ENCODE results near the gene TOGARAM1.

The TOGARAM1 gene

DNA sequence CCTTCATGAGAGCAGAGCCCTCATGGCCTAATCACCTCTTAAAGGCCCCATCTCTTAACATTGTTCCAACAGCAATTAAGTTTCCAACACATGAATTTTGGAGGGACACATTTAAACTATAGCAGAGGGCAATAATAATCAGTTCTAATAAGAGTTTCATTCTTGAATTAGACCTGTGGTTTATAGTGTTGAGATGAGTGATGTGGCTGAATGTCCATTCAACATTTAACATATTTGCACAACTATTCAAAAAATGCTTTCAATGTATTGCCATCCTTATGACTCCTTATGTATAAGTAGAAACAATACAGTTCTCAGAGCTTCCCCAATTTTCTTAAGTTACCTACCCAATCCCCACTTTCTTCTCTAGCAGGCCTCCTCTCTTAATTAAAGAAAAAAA, 21.8 kb upstream of the TOGARAM1 start:
- no peak for DNase-seq
- H3K4me1 ChIP-seq (ENCODE audit: control insufficient read depth, low read depth, low read length): peaks cover 5% of the 10 kb centered on the region
- H3K4me2 ChIP-seq (ENCODE audit: low read length): no peak overlapping the region
- no peak overlapping the region for H3K18ac ChIP-seq (ENCODE audit: low read length)
- no peak overlapping the region for H3K23ac ChIP-seq (ENCODE audit: low read length)
- no peak overlapping the region for H2AK5ac ChIP-seq (ENCODE audit: low read length)
- H2BK5ac ChIP-seq (ENCODE audit: low read length): no peak overlapping the region
- H3K9ac ChIP-seq (ENCODE audit: low read length): no peak overlapping the region
- no peak overlapping the region for H3K4me3 ChIP-seq (ENCODE audit: low read length)
- no peak overlapping the region for H4K5ac ChIP-seq (ENCODE audit: low read length)
- H3K27me3 ChIP-seq (ENCODE audit: insufficient read depth, low read length, poor library complexity): no peaks in the 10 kb centered on the region
- H3K79me1 ChIP-seq (ENCODE audit: low read length): peaks cover 2% of the 10 kb centered on the region
- no peak overlapping the region for H2BK120ac ChIP-seq (ENCODE audit: low read depth, low read length)
- no peak overlapping the region for H4K8ac ChIP-seq (ENCODE audit: low read depth, low read length)
- no peak overlapping the region for H3K4ac ChIP-seq (ENCODE audit: low read depth, low read length)
- H3K56ac ChIP-seq (ENCODE audit: low read length): no peak overlapping the region
- H3K27ac ChIP-seq (ENCODE audit: low read depth, low read length): no peak overlapping the region
- H3K36me3 ChIP-seq (ENCODE audit: control insufficient read depth, insufficient read depth, low read length): peaks cover 1% of the 10 kb centered on the region
- no peak overlapping the region for H2BK15ac ChIP-seq (replicated peaks; ENCODE audit: low read depth)
- no peaks in the 10 kb centered on the region for H3K79me2 ChIP-seq (ENCODE audit: control insufficient read depth, insufficient read depth, low read length)

DNA sequence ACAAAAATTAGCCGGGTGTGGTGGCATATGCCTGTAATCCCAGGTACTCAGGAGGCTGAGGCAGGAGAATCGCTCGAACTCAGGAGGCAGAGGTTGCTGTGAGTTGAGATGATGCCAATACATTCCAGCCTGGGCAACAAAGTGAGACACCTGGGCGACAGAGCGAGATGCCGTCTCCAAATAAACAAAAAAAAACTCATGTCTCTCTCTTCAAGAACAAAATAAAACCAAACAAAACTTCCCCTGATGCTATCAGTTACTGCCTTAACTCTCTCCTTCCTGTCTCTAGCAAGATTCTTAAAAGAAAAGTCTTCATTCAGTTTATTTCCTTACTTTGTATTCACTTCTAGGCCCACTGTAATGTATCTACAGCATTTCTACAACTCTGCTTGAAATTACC, 21.0 kb upstream of the TOGARAM1 start:
- H2AK5ac ChIP-seq (ENCODE audit: low read length): no peak overlapping the region
- no peaks in the 10 kb centered on the region for H3K27me3 ChIP-seq (ENCODE audit: insufficient read depth, low read length, poor library complexity)
- no peak overlapping the region for H3K56ac ChIP-seq (ENCODE audit: low read length)
- H3K79me2 ChIP-seq (ENCODE audit: control insufficient read depth, insufficient read depth, low read length): no peaks in the 10 kb centered on the region
- H4K5ac ChIP-seq (ENCODE audit: low read length): no peak overlapping the region
- no peak overlapping the region for H3K18ac ChIP-seq (ENCODE audit: low read length)
- no peak overlapping the region for H3K27ac ChIP-seq (ENCODE audit: low read depth, low read length)
- no peak overlapping the region for H3K4me2 ChIP-seq (ENCODE audit: low read length)
- peaks cover 5% of the 10 kb centered on the region for H3K4me1 ChIP-seq (ENCODE audit: control insufficient read depth, low read depth, low read length)
- H3K4me3 ChIP-seq (ENCODE audit: low read length): no peak overlapping the region
- no peak overlapping the region for H4K8ac ChIP-seq (ENCODE audit: low read depth, low read length)
- no CpG with 5 or more reads among the region's 6 CpGs for WGBS (ENCODE audit: extremely low coverage, insufficient coverage, low lambda C conversion rate)
- H3K4ac ChIP-seq (ENCODE audit: low read depth, low read length): no peak overlapping the region
- DNase-seq: no peak
- H3K36me3 ChIP-seq (ENCODE audit: control insufficient read depth, insufficient read depth, low read length): peaks cover 1% of the 10 kb centered on the region
- H3K79me1 ChIP-seq (ENCODE audit: low read length): peaks cover 2% of the 10 kb centered on the region
- H2BK120ac ChIP-seq (ENCODE audit: low read depth, low read length): no peak overlapping the region
- H3K9ac ChIP-seq (ENCODE audit: low read length): no peak overlapping the region
- no peak overlapping the region for H2BK15ac ChIP-seq (replicated peaks; ENCODE audit: low read depth)
- H2BK5ac ChIP-seq (ENCODE audit: low read length): no peak overlapping the region
- H3K23ac ChIP-seq (ENCODE audit: low read length): no peak overlapping the region

DNA sequence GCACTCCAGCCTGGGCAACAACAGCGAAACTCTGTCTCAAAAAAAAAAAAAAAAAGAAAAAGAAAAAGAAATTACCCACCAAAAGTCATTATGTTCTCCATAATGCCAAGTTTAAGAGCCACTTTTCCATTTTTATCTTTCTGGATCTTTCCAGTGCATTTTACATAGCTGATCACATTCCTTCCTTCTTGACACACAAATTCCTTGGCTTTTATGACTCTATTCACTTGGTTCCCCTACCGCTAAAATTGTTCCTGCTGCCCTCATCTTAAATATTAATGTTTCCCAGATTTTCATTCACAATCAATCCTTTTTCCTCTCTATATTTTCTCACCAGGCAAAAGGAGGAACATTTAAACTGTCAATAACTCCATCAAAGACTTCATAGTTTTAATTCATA, 20.4 kb upstream of the TOGARAM1 start:
- no peak overlapping the region for H3K9ac ChIP-seq (ENCODE audit: low read length)
- no peak for DNase-seq
- no peak overlapping the region for H4K5ac ChIP-seq (ENCODE audit: low read length)
- H3K27ac ChIP-seq (ENCODE audit: low read depth, low read length): no peak overlapping the region
- peaks cover 2% of the 10 kb centered on the region for H3K79me1 ChIP-seq (ENCODE audit: low read length)
- peaks cover 1% of the 10 kb centered on the region for H3K36me3 ChIP-seq (ENCODE audit: control insufficient read depth, insufficient read depth, low read length)
- peaks cover 3% of the 10 kb centered on the region for H3K4me1 ChIP-seq (ENCODE audit: control insufficient read depth, low read depth, low read length)
- H2BK15ac ChIP-seq (replicated peaks; ENCODE audit: low read depth): no peak overlapping the region
- no peak overlapping the region for H3K4me3 ChIP-seq (ENCODE audit: low read length)
- H3K27me3 ChIP-seq (ENCODE audit: insufficient read depth, low read length, poor library complexity): no peaks in the 10 kb centered on the region
- no peak overlapping the region for H3K4ac ChIP-seq (ENCODE audit: low read depth, low read length)
- no CpG with 5 or more reads among the region's 2 CpGs for WGBS (ENCODE audit: extremely low coverage, insufficient coverage, low lambda C conversion rate)
- no peaks in the 10 kb centered on the region for H3K79me2 ChIP-seq (ENCODE audit: control insufficient read depth, insufficient read depth, low read length)
- no peak overlapping the region for H3K4me2 ChIP-seq (ENCODE audit: low read length)
- H2BK120ac ChIP-seq (ENCODE audit: low read depth, low read length): no peak overlapping the region
- H3K18ac ChIP-seq (ENCODE audit: low read length): no peak overlapping the region
- no peak overlapping the region for H2AK5ac ChIP-seq (ENCODE audit: low read length)
- H3K23ac ChIP-seq (ENCODE audit: low read length): no peak overlapping the region
- no peak overlapping the region for H4K8ac ChIP-seq (ENCODE audit: low read depth, low read length)
- no peak overlapping the region for H2BK5ac ChIP-seq (ENCODE audit: low read length)
- no peak overlapping the region for H3K56ac ChIP-seq (ENCODE audit: low read length)

DNA sequence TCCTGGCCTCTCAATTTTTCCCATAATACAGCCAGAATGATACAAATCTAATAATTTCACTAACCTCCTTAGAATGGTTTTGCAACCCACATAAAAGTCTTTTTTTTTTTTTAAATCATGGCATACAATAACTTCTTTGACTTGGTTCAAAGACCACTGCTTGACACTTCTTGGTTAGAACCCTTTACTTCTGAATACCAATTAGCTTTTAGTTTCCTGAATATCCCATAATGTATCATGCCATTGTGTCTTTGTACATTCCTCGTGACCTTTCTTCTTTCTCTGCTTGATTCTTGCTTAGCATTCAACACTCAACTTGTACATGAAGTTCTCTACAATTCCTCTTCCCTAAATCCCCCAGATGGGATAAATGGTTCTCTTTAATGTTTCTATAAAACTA, 19.6 kb upstream of the TOGARAM1 start:
- no peak overlapping the region for H3K4me2 ChIP-seq (ENCODE audit: low read length)
- H3K27me3 ChIP-seq (ENCODE audit: insufficient read depth, low read length, poor library complexity): no peaks in the 10 kb centered on the region
- H2BK15ac ChIP-seq (replicated peaks; ENCODE audit: low read depth): no peak overlapping the region
- WGBS (ENCODE audit: extremely low coverage, insufficient coverage, low lambda C conversion rate): no CpG with 5 or more reads among the region's 1 CpG
- H4K8ac ChIP-seq (ENCODE audit: low read depth, low read length): no peak overlapping the region
- H3K56ac ChIP-seq (ENCODE audit: low read length): no peak overlapping the region
- H2BK5ac ChIP-seq (ENCODE audit: low read length): no peak overlapping the region
- peaks cover 1% of the 10 kb centered on the region for H3K36me3 ChIP-seq (ENCODE audit: control insufficient read depth, insufficient read depth, low read length)
- H3K79me1 ChIP-seq (ENCODE audit: low read length): peaks cover 4% of the 10 kb centered on the region
- H2BK120ac ChIP-seq (ENCODE audit: low read depth, low read length): no peak overlapping the region
- H3K18ac ChIP-seq (ENCODE audit: low read length): no peak overlapping the region
- H4K5ac ChIP-seq (ENCODE audit: low read length): no peak overlapping the region
- no peak for DNase-seq
- H3K23ac ChIP-seq (ENCODE audit: low read length): no peak overlapping the region
- H3K79me2 ChIP-seq (ENCODE audit: control insufficient read depth, insufficient read depth, low read length): no peaks in the 10 kb centered on the region
- no peaks in the 10 kb centered on the region for H3K4me1 ChIP-seq (ENCODE audit: control insufficient read depth, low read depth, low read length)
- H3K27ac ChIP-seq (ENCODE audit: low read depth, low read length): no peak overlapping the region
- no peak overlapping the region for H3K9ac ChIP-seq (ENCODE audit: low read length)
- no peak overlapping the region for H3K4me3 ChIP-seq (ENCODE audit: low read length)
- no peak overlapping the region for H2AK5ac ChIP-seq (ENCODE audit: low read length)
- no peak overlapping the region for H3K4ac ChIP-seq (ENCODE audit: low read depth, low read length)

DNA sequence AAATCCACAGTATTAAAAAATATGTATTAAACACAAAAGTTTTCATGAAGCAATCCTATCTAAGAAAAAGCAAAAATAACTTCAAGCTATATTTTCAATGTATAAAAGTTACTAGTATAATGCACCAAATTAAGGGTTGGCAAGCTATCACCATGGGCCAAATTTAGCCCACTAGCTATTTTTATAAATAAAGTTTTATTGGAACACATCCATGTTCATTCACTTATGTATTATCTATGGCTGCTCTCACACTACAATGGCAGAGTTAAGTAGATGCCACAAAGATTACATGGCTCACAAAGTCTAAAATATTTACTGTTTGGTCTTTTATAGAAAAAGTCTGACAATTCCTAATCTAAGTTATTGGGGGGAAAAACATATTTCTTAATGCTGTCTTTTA, 17.9 kb upstream of the TOGARAM1 start:
- H2AK5ac ChIP-seq (ENCODE audit: low read length): no peak overlapping the region
- H2BK5ac ChIP-seq (ENCODE audit: low read length): no peak overlapping the region
- peaks cover under 1% of the 10 kb centered on the region for H3K36me3 ChIP-seq (ENCODE audit: control insufficient read depth, insufficient read depth, low read length)
- no peak overlapping the region for H3K9ac ChIP-seq (ENCODE audit: low read length)
- peaks cover 2% of the 10 kb centered on the region for H3K79me1 ChIP-seq (ENCODE audit: low read length)
- H3K23ac ChIP-seq (ENCODE audit: low read length): no peak overlapping the region
- H3K4me3 ChIP-seq (ENCODE audit: low read length): no peak overlapping the region
- no peaks in the 10 kb centered on the region for H3K27me3 ChIP-seq (ENCODE audit: insufficient read depth, low read length, poor library complexity)
- DNase-seq: no peak
- H4K5ac ChIP-seq (ENCODE audit: low read length): no peak overlapping the region
- no peak overlapping the region for H3K4me2 ChIP-seq (ENCODE audit: low read length)
- H3K18ac ChIP-seq (ENCODE audit: low read length): no peak overlapping the region
- no peak overlapping the region for H3K4ac ChIP-seq (ENCODE audit: low read depth, low read length)
- H3K4me1 ChIP-seq (ENCODE audit: control insufficient read depth, low read depth, low read length): no peaks in the 10 kb centered on the region
- H4K8ac ChIP-seq (ENCODE audit: low read depth, low read length): no peak overlapping the region
- no peak overlapping the region for H3K27ac ChIP-seq (ENCODE audit: low read depth, low read length)
- H3K56ac ChIP-seq (ENCODE audit: low read length): no peak overlapping the region
- no peak overlapping the region for H2BK120ac ChIP-seq (ENCODE audit: low read depth, low read length)
- H2BK15ac ChIP-seq (replicated peaks; ENCODE audit: low read depth): no peak overlapping the region
- H3K79me2 ChIP-seq (ENCODE audit: control insufficient read depth, insufficient read depth, low read length): no peaks in the 10 kb centered on the region

DNA sequence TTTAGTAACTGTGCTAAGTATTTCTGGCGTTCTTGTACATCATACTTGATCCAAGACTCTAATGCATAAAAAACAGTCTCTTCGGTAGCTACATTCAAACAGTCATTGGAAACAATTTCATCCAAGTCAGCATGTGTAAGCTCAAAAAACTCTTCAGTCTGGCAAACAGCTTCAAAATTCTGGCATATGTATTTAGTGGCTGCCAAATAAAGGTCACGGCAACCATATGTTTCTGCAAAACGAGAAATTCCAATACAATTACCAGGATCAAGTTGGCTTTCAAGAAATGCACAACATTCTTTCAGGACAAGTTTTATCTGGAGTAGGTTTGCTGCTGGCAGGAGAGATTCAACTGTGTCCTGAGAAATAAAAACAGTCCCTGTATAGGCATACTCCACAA, 16.7 kb upstream of the TOGARAM1 start:
- no peak overlapping the region for H3K4me3 ChIP-seq (ENCODE audit: low read length)
- no peak overlapping the region for H2BK120ac ChIP-seq (ENCODE audit: low read depth, low read length)
- no CpG with 5 or more reads among the region's 4 CpGs for WGBS (ENCODE audit: extremely low coverage, insufficient coverage, low lambda C conversion rate)
- no peaks in the 10 kb centered on the region for H3K27me3 ChIP-seq (ENCODE audit: insufficient read depth, low read length, poor library complexity)
- H2AK5ac ChIP-seq (ENCODE audit: low read length): no peak overlapping the region
- H4K5ac ChIP-seq (ENCODE audit: low read length): no peak overlapping the region
- H3K4me1 ChIP-seq (ENCODE audit: control insufficient read depth, low read depth, low read length): no peaks in the 10 kb centered on the region
- H3K18ac ChIP-seq (ENCODE audit: low read length): no peak overlapping the region
- no peak overlapping the region for H3K23ac ChIP-seq (ENCODE audit: low read length)
- no peak overlapping the region for H3K27ac ChIP-seq (ENCODE audit: low read depth, low read length)
- H3K56ac ChIP-seq (ENCODE audit: low read length): no peak overlapping the region
- H3K4ac ChIP-seq (ENCODE audit: low read depth, low read length): no peak overlapping the region
- H3K79me2 ChIP-seq (ENCODE audit: control insufficient read depth, insufficient read depth, low read length): no peaks in the 10 kb centered on the region
- no peak overlapping the region for H2BK5ac ChIP-seq (ENCODE audit: low read length)
- H3K4me2 ChIP-seq (ENCODE audit: low read length): no peak overlapping the region
- no peak overlapping the region for H4K8ac ChIP-seq (ENCODE audit: low read depth, low read length)
- H2BK15ac ChIP-seq (replicated peaks; ENCODE audit: low read depth): no peak overlapping the region
- no peaks in the 10 kb centered on the region for H3K36me3 ChIP-seq (ENCODE audit: control insufficient read depth, insufficient read depth, low read length)
- H3K79me1 ChIP-seq (ENCODE audit: low read length): peaks cover 2% of the 10 kb centered on the region
- H3K9ac ChIP-seq (ENCODE audit: low read length): no peak overlapping the region
- DNase-seq: no peak

Measured in mesendoderm (in vitro differentiated cells).